Breast epithelium (tissue), 4 donors: ENCODE data around the gene CBS. TPM values are rescaled to one million over a fixed set of nuclear protein-coding genes. Genes with fewer than 3 reads are reported as not detected.

Experiments used
- DNase-seq, 2 donors: peaks; one replicate each; pipeline ENCODE4 v3.0.0-alpha.2; 2019; ENCODE audit warnings: low spot score in 2 of 2
- H3K27ac ChIP-seq, 2 donors: fragments of 200-600 bp; sonication (generic) in 1 of 2; one replicate each; pipeline ENCODE4 v1.5.1; 2016 to 2019; ENCODE audit warnings: mild to moderate bottlenecking in 1 of 2
- H3K27me3 ChIP-seq, 2 donors: fragments of 200-600 bp; sonication (generic) in 1 of 2; one replicate each; pipeline versions ENCODE4 v1.5.1 to v1.6.0; 2017 to 2019; ENCODE audit warnings: control low read depth in 1 of 2, mild to moderate bottlenecking in 1 of 2
- H3K36me3 ChIP-seq: fragments of 200-600 bp; one replicate; pipeline ENCODE4 v1.5.1; 2019
- H3K4me1 ChIP-seq, 2 donors: fragments of 200-600 bp; sonication (generic); one replicate each; pipeline ENCODE4 v1.5.1; 2016 to 2019; ENCODE audit warnings: control low read depth in 1 of 2
- H3K4me3 ChIP-seq, 3 donors: fragments of 200-600 bp; sonication (generic); 1 replicate in 2 of 3; 2 replicates in 1 of 3; pipeline ENCODE4 v1.5.1; 2016 to 2019; ENCODE audit warnings: mild to moderate bottlenecking in 3 of 3, moderate library complexity in 2 of 3
- H3K9me3 ChIP-seq, 2 donors: fragments of 200-600 bp; sonication (generic) in 1 of 2; one replicate each; pipeline ENCODE4 v1.5.1; 2016 to 2019; ENCODE audit warnings: control low read depth in 1 of 2
- CTCF ChIP-seq, 3 donors: fragments of 450-650 bp; IDR thresholded peaks; one replicate each; pipeline ENCODE4 v1.5.1; 2016 to 2017; ENCODE audit warnings: antibody characterized with exemption in 3 of 3, mild to moderate bottlenecking in 3 of 3, moderate library complexity in 3 of 3
- POLR2A ChIP-seq: fragments of 450-650 bp; IDR thresholded peaks from one replicate; pipeline ENCODE4 v1.6.1; 2016; ENCODE audit warnings: antibody characterized with exemption, mild to moderate bottlenecking, moderate library complexity
- POLR2AphosphoS5 ChIP-seq, 3 donors: sonication (generic); formaldehyde crosslinking; IDR thresholded peaks; one replicate each; pipeline ENCODE4 v1.6.1; 2017; ENCODE audit warnings: antibody characterized with exemption in 3 of 3
- intact Hi-C: fragments of 100-400 bp; cut with DNase I; formaldehyde crosslinking; loops from one replicate; pipeline ENCODE4 v1.15.1; 2023; ENCODE audit warnings: low total_unique reads
- total RNA-seq, 3 donors: library from RNA; depleted of rRNA; stranded (reverse); fragments of >200 nt; gene quantifications; one replicate each; pipeline ENCODE4 v1.1.0, GENCODE V29; 2016

CBS gene
- total RNA-seq, 3 donors from 2014 or later: 5.4 to 27.2 (median 6.9) TPM

- H3K4me1 ChIP-seq: no peaks in the 10 kb centered on the region
- H3K4me3 ChIP-seq: no peak overlapping the region
- intact Hi-C loops: no loop called here
- no peaks in the 10 kb centered on the region for H3K9me3 ChIP-seq
- H3K36me3 ChIP-seq: no peaks in the 10 kb centered on the region
- H3K27ac ChIP-seq: no peak overlapping the region
- H3K27me3 ChIP-seq: no peaks in the 10 kb centered on the region
- TF ChIP-seq CTCF (IDR thresholded peaks at IDR 0.05) (no peak), POLR2AphosphoS5 (IDR thresholded peaks at IDR 0.05) (no peak), POLR2A (no peak)
- DNase-seq: no peak
Measured at GRCh38 chr21:43020771-43021170, 54.9 kb downstream of the CBS start.

- DNase-seq: no peak
- H3K9me3 ChIP-seq: no peaks in the 10 kb centered on the region
- H3K4me1 ChIP-seq: no peaks in the 10 kb centered on the region
- H3K27ac ChIP-seq: no peak overlapping the region
- intact Hi-C loops: no loop called here
- H3K4me3 ChIP-seq: no peak overlapping the region
- no peak for TF ChIP-seq POLR2AphosphoS5 (IDR thresholded peaks at IDR 0.05)
- no peak for TF ChIP-seq CTCF (IDR thresholded peaks at IDR 0.05)
- no peak for TF ChIP-seq POLR2A
- H3K36me3 ChIP-seq: no peaks in the 10 kb centered on the region
- no peaks in the 10 kb centered on the region for H3K27me3 ChIP-seq
Measured at GRCh38 chr21:43020177-43020576, 55.5 kb downstream of the CBS start.

GRCh38 chr21:43018519-43018918, 57.1 kb downstream of the CBS start:
- Histone ChIP-seq H3K27ac (no peak overlapping the region), H3K27me3 (no peaks in the 10 kb centered on the region), H3K4me1 (no peaks in the 10 kb centered on the region), H3K9me3 (no peaks in the 10 kb centered on the region), H3K36me3 (no peaks in the 10 kb centered on the region), H3K4me3 (no peak overlapping the region)
- TF ChIP-seq CTCF (IDR thresholded peaks at IDR 0.05): no peak
- DNase-seq: no peak
- intact Hi-C loops: no loop called here

- H3K4me1 ChIP-seq: no peaks in the 10 kb centered on the region
- intact Hi-C loops: no loop called here
- H3K36me3 ChIP-seq: no peaks in the 10 kb centered on the region
- no peaks in the 10 kb centered on the region for H3K27me3 ChIP-seq
- H3K27ac ChIP-seq: no peak overlapping the region
- no peaks in the 10 kb centered on the region for H3K9me3 ChIP-seq
- no peak overlapping the region for H3K4me3 ChIP-seq
- no peak for DNase-seq
- TF ChIP-seq POLR2AphosphoS5 (IDR thresholded peaks at IDR 0.05) (no peak), POLR2A (no peak), CTCF (IDR thresholded peaks at IDR 0.05) (no peak)
Measured at GRCh38 chr21:43016728-43017127, 58.9 kb downstream of the CBS start.

GRCh38 chr21:43015906-43016540, 59.6 kb downstream of the CBS start:
- no peaks in the 10 kb centered on the region for H3K4me1 ChIP-seq
- H3K27ac ChIP-seq: no peak overlapping the region
- TF ChIP-seq POLR2A (no peak), CTCF (IDR thresholded peaks at IDR 0.05) (no peak), POLR2AphosphoS5 (IDR thresholded peaks at IDR 0.05) (no peak)
- no peaks in the 10 kb centered on the region for H3K36me3 ChIP-seq
- intact Hi-C loops: no loop called here
- no peaks in the 10 kb centered on the region for H3K9me3 ChIP-seq
- no peak overlapping the region for H3K4me3 ChIP-seq
- DNase-seq: no peak
- no peaks in the 10 kb centered on the region for H3K27me3 ChIP-seq
